MCF 10A (cell line): ENCODE measurements around the gene PER1. TPM values are rescaled to one million over a fixed set of nuclear protein-coding genes. Genes with fewer than 3 reads are reported as not detected.

Experiments used
- BruUV-seq: library from RNA; stranded (reverse); fragments of 400-500 nt; replicated peaks from 2 replicates; lab custom pipeline; 2021; lab: Mats Ljungman, UMichigan
- CTCF ChIA-PET: fragments of 300-600 bp; sonication (Branson Sonifier 250); formaldehyde crosslinking; extraction: SDS; loops from one replicate; lab custom pipeline; 2021; ENCODE audit warnings: antibody characterized with exemption, inconsistent platforms; lab: Yijun Ruan, JAX
- POLR2A ChIA-PET: fragments of 300-600, 350-650 bp; sonication (Branson Sonifier 250); formaldehyde crosslinking; extraction: SDS; loops from one replicate; lab custom pipeline; 2020; ENCODE audit warnings: antibody characterized with exemption, inconsistent platforms; lab: Yijun Ruan, JAX
- DNase-seq: peaks from one replicate; pipeline ENCODE4 v3.0.0-alpha.2; 2018; ENCODE audit not compliant: unreplicated experiment
- H3K27ac Mint-ChIP-seq: one replicate; pipeline ENCODE4 v1.8.0; 2022; ENCODE audit warnings: mild to moderate bottlenecking, low read depth, mixed read lengths; ENCODE audit not compliant: unreplicated experiment
- H3K27me3 Mint-ChIP-seq: one replicate; pipeline ENCODE4 v1.8.0; 2022; ENCODE audit warnings: mixed read lengths; ENCODE audit not compliant: insufficient read depth, unreplicated experiment
- H3K36me3 Mint-ChIP-seq: one replicate; pipeline ENCODE4 v1.8.0; 2022; ENCODE audit warnings: mild to moderate bottlenecking, moderate library complexity, mixed read lengths; ENCODE audit not compliant: insufficient read depth, unreplicated experiment
- H3K4me1 Mint-ChIP-seq: one replicate; pipeline ENCODE4 v1.8.0; 2022; ENCODE audit warnings: mixed read lengths; ENCODE audit not compliant: insufficient read depth, unreplicated experiment
- H3K4me3 Mint-ChIP-seq: one replicate; pipeline ENCODE4 v1.8.0; 2022; ENCODE audit warnings: mild to moderate bottlenecking, moderate library complexity, mixed read lengths; ENCODE audit not compliant: unreplicated experiment
- H3K9me3 Mint-ChIP-seq: one replicate; pipeline ENCODE4 v1.8.0; 2022; ENCODE audit warnings: mixed read lengths; ENCODE audit not compliant: unreplicated experiment
- CTCF ChIP-seq: fragments of 200-600 bp; IDR thresholded peaks from one replicate; pipeline ENCODE4 v1.8.0; 2022; ENCODE audit warnings: antibody characterized with exemption, mild to moderate bottlenecking; ENCODE audit not compliant: unreplicated experiment
- intact Hi-C: fragments of 100-400 bp; cut with micrococcal nuclease; formaldehyde crosslinking; loops from 2 replicates; pipeline ENCODE4 v1.14.1; 2022
- total RNA-seq: library from RNA; stranded (reverse); gene quantifications from 2 replicates; pipeline ENCODE4 v1.2.3, GENCODE V29; 2022

Gene PER1
- total RNA-seq, 1 experiment from 2014 or later, result 190 TPM

DNA sequence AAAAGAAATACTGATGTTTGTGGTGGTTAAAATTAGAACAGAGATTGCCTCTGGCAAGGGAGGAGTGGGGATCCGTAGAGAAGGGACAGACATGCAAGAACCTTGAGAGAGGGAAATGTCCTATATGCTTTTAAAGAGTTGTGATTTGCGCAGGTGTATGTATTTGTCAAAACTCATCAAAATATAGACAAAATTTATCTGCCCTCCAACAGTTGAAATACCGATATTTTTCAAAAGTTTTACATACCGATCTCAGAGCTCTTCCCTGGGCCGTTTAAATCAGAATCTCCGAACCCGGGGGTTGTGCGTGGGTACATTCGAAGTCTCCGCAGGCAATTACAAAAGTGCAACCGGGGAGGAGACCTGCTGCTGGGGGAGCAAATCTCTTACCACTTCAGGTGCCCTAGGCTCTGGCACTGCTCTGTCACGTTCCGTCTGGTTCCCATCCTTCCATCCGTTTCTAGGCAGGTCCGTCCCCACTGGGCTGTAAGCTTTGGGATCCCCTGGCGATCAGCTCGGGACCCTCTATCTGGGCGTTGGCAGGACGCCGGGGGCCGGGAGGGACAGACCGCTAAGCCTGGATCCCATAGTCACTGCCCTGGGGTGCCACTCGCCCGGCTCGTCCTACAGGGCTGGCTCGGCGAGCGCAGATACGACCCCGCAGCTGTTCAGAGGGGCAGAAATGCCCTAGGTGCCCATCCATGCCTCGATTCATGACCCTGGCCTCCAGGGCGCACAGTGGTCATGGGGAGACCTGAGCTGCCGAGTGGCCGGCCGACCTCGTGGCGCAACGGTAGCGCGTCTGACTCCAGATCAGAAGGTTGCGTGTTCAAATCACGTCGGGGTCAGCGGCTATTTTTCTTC is 33.6 kb upstream of the PER1 start:
- Mint-ChIP-seq H3K4me1 (no peaks in the 10 kb centered on the region), H3K4me3 (no peak overlapping the region), H3K36me3 (peaks cover 8% of the 10 kb centered on the region), H3K27ac (no peak overlapping the region), H3K27me3 (no peaks in the 10 kb centered on the region), H3K9me3 (no peaks in the 10 kb centered on the region)
- TF ChIP-seq CTCF, result no peak
- DNase-seq, result peak; percentile 82
- POLR2A ChIA-PET, result interaction anchor here (0.7 to 12.5 kb wide), 15 partner anchors 11 to 749 kb away, joined by 3 to 352 read pairs (median 17); partner anchors contain the start of genes ALOXE3, AURKB, CTC1 and HES7
- intact Hi-C loops, result loop anchor here (2.0 kb wide), 1 partner anchor 31 kb away; no protein-coding TSS in a partner anchor
- no TSS peak for BruUV-seq
- CTCF ChIA-PET, result interaction anchor here (0.5 to 5.9 kb wide), 6 partner anchors 9 to 580 kb away, joined by 3 to 42 read pairs (median 3); no protein-coding TSS in a partner anchor

DNA sequence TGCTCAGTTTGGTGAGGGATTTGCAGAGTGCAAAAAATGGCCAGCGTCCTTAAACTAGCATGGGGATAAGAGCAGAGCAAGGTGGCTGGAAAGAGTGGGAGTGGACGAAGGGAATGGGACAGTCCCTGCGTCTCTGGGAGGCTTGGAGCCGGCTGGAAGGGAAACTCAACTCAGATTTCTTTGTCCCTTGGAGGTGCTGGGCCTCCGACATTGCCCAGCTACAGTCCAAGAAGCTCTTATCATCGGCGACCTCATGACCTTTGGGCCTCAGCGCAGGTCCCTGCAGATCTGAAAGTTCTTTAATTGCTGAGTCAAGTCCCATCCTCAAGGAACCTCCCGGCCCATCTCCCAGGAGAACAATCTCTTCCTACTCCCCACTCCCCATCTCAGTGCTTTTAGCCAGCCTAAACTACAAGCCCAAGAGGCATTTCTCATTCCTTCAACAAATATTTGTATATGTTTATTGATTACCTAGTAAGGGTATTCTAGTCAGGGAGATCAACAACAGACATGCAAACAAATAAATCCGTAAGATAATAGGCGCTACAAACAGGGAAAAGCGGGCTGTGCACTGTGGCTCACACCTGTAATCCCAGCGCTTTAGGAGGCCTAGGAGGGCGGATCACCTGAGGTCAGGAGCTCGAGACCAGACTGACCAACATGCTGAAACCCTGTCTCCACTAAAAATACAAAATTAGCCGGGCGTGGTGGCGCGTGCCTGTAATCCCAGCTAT is 25.0 kb upstream of the PER1 start:
- no TSS peak for BruUV-seq
- peaks cover 27% of the 10 kb centered on the region for H3K4me1 Mint-ChIP-seq
- TF ChIP-seq CTCF, result no peak
- POLR2A ChIA-PET, result interaction anchor here (0.6 to 7.6 kb wide), 10 partner anchors 10 to 72 kb away, joined by 3 to 148 read pairs (median 4); partner anchors contain the start of genes BORCS6, PER1 and PFAS
- H3K4me3 Mint-ChIP-seq, result peak overlapping the region; percentile 91
- peaks cover 9% of the 10 kb centered on the region for H3K36me3 Mint-ChIP-seq
- H3K27me3 Mint-ChIP-seq, result no peaks in the 10 kb centered on the region
- H3K9me3 Mint-ChIP-seq, result no peaks in the 10 kb centered on the region
- intact Hi-C loops, result no loop called here
- CTCF ChIA-PET, result interaction anchor here (0.7 to 1.4 kb wide), 5 partner anchors 9 to 1576 kb away, joined by 3 to 5 read pairs (median 3); no protein-coding TSS in a partner anchor
- H3K27ac Mint-ChIP-seq, result peak overlapping the region; percentile 94
- no peak for DNase-seq

GRCh38 chr17:8176197-8176940 is 24.2 kb upstream of the PER1 start, which contains the start of gene TMEM107:
Gene TMEM107, minus strand, starts transcription at chr17:8176380. Its CDS starts 94 bp downstream, at chr17:8176286.
- CTCF ChIA-PET, result interaction anchor here (0.7 to 1.4 kb wide), 3 partner anchors 9 to 39 kb away, joined by 3 to 5 read pairs (median 3); no protein-coding TSS in a partner anchor

More at GRCh38 chr17:8176197-8176940, 24.2 kb upstream of the PER1 start, which contains the start of gene TMEM107:
- TF ChIP-seq CTCF, result no peak
- DNase-seq, result peak; percentile 87
- POLR2A ChIA-PET, result interaction anchor here (0.7 to 7.6 kb wide), 9 partner anchors 11 to 73 kb away, joined by 3 to 148 read pairs (median 5); partner anchors contain the start of genes BORCS6, PER1 and PFAS
- H3K27me3 Mint-ChIP-seq, result no peaks in the 10 kb centered on the region
- peaks cover 27% of the 10 kb centered on the region for H3K4me1 Mint-ChIP-seq
- intact Hi-C loops, result no loop called here
- BruUV-seq, result TSS peak; percentile 42
- peak within 1 kb of the TSS; percentile 94 for H3K27ac Mint-ChIP-seq
- H3K4me3 Mint-ChIP-seq, result peak within 1 kb of the TSS; percentile 91
- H3K36me3 Mint-ChIP-seq, result peaks cover 9% of the 10 kb centered on the region
- H3K9me3 Mint-ChIP-seq, result no peaks in the 10 kb centered on the region
